H1 (cell line): ENCODE data around the gene USP17L17.
"Not testable (repeated sequence)": the region's sequence is repeated elsewhere in the genome, so short reads cannot be mapped to it uniquely, and the experiment has no call there.

ENCODE experiments used
- BACH1 ChIP-seq: IDR thresholded peaks from 2 replicates; pipeline ENCODE4 v1.6.1; 2012; ENCODE audit warnings: low read length, improper control_type of control experiment
- EGR1 ChIP-seq: IDR thresholded peaks from 2 replicates; pipeline ENCODE4 v1.6.1; 2011; ENCODE audit warnings: low read depth, low read length, borderline replicate concordance
- POLR2A ChIP-seq, 2 experiments: IDR thresholded peaks; 1 replicate in 1 of 2; 2 replicates in 1 of 2; pipeline ENCODE4 v1.6.1; 2011; ENCODE audit warnings: low read depth in 2 of 2, low read length in 2 of 2, mild to moderate bottlenecking in 2 of 2; ENCODE audit errors: control extremely low read depth in 1 of 2
- RAD21 ChIP-seq, 2 experiments: IDR thresholded peaks in 1 of 2; conservative IDR thresholded peaks in 1 of 2; 2 replicates each; pipeline ENCODE4 v1.6.1; 2011; ENCODE audit warnings: low read depth in 2 of 2, low read length in 2 of 2, improper control_type of control experiment in 1 of 2, inconsistent platforms in 1 of 2, mild to moderate bottlenecking in 1 of 2, moderate library complexity in 1 of 2
- RBBP5 ChIP-seq: IDR thresholded peaks from 2 replicates; pipeline ENCODE4 v1.7.1; 2012; ENCODE audit warnings: low read depth, mild to moderate bottlenecking, inconsistent platforms, low read length, moderate library complexity, borderline replicate concordance
- RFX5 ChIP-seq: IDR thresholded peaks from 2 replicates; pipeline ENCODE4 v1.6.1; 2011; ENCODE audit warnings: low read depth, low read length, improper control_type of control experiment, borderline replicate concordance
- TF ChIP-seq, protein P1 (sequence below), 3 experiments: IDR thresholded peaks; 1 replicate in 2 of 3; 2 replicates in 1 of 3; pipeline versions ENCODE4 v1.5.1 to v1.6.1; 2011; ENCODE audit warnings: low read length in 3 of 3, mild to moderate bottlenecking in 3 of 3, inconsistent platforms in 2 of 3, low read depth in 1 of 3, moderate library complexity in 1 of 3; ENCODE audit not compliant: insufficient read depth in 1 of 3; ENCODE audit errors: control extremely low read depth in 1 of 3

DNA sequence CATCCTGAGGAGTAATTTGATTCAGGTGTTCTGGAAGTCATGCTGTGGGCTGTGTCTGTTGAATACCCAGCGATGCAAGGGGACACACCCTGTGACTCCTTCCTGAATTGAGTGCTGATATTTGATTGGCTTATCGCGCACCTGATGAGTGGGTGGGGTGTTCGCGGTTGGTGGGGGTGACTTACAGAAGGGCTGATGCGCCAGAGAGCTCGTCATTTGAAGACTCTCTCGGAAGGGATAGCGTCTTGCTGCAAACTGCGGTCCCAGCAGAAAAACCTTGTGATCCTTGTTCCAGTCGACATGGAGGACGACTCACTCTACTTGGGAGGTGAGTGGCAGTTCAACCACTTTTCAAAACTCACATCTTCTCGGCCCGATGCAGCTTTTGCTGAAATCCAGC lies 28.6 kb upstream of the USP17L17 start, which contains the start of gene USP17L11:
- TF ChIP-seq EGR1; RFX5; RBBP5; BACH1; POLR2A (IDR thresholded peaks at IDR 0.05; ENCODE audit: control extremely low read depth in 1 of 2, low read depth in 2 of 2, low read length in 2 of 2); RAD21 (IDR thresholded peaks at IDR 0.05 in 1 of 2, conservative IDR thresholded peaks at IDR 0.05 in 1 of 2; ENCODE audit: low read depth in 2 of 2, low read length in 2 of 2): not testable (repeated sequence)
- TF ChIP-seq, protein P1, sequence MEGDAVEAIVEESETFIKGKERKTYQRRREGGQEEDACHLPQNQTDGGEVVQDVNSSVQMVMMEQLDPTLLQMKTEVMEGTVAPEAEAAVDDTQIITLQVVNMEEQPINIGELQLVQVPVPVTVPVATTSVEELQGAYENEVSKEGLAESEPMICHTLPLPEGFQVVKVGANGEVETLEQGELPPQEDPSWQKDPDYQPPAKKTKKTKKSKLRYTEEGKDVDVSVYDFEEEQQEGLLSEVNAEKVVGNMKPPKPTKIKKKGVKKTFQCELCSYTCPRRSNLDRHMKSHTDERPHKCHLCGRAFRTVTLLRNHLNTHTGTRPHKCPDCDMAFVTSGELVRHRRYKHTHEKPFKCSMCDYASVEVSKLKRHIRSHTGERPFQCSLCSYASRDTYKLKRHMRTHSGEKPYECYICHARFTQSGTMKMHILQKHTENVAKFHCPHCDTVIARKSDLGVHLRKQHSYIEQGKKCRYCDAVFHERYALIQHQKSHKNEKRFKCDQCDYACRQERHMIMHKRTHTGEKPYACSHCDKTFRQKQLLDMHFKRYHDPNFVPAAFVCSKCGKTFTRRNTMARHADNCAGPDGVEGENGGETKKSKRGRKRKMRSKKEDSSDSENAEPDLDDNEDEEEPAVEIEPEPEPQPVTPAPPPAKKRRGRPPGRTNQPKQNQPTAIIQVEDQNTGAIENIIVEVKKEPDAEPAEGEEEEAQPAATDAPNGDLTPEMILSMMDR (IDR thresholded peaks at IDR 0.05; ENCODE audit: control extremely low read depth in 1 of 3, insufficient read depth in 1 of 3, low read depth in 1 of 3, low read length in 3 of 3): not testable (repeated sequence)
